Endodermal cell (in vitro differentiated cells): ENCODE data around the gene SORL1. TPM values are rescaled to one million over a fixed set of nuclear protein-coding genes. Genes with fewer than 3 reads are reported as not detected.
A peak's percentile ranks its signal among the peaks of the same experiment; 100 is the strongest.

ENCODE experiments used
- DNase-seq: peaks from one replicate; pipeline ENCODE4 v3.0.0-alpha.2; 2017
- H3K27ac ChIP-seq: 2 replicates; pipeline ENCODE4 v1.5.1; 2013; ENCODE audit warnings: mild to moderate bottlenecking, low read depth, low read length, moderate library complexity
- H3K27me3 ChIP-seq: 2 replicates; pipeline ENCODE4 v1.6.1; 2013; ENCODE audit warnings: mild to moderate bottlenecking, low read length, moderate library complexity; ENCODE audit not compliant: insufficient read depth, control insufficient read depth, poor library complexity, severe bottlenecking
- H3K36me3 ChIP-seq: 2 replicates; pipeline ENCODE4 v1.7.0; 2013; ENCODE audit warnings: mild to moderate bottlenecking, low read length, moderate library complexity; ENCODE audit not compliant: control insufficient read depth, insufficient read depth
- H3K4me1 ChIP-seq: one replicate; pipeline ENCODE4 v1.7.0; 2013; ENCODE audit warnings: low read length; ENCODE audit not compliant: control insufficient read depth, insufficient read depth
- H3K4me3 ChIP-seq: 2 replicates; pipeline ENCODE4 v1.5.1; 2013; ENCODE audit warnings: mild to moderate bottlenecking, low read length, moderate library complexity
- H3K9ac ChIP-seq: 2 replicates; pipeline ENCODE4 v1.6.1; 2013; ENCODE audit warnings: mild to moderate bottlenecking, low read length, moderate library complexity; ENCODE audit not compliant: poor library complexity, severe bottlenecking; ENCODE audit errors: extremely low read depth
- H3K9me3 ChIP-seq: 2 replicates; pipeline ENCODE4 v1.6.1; 2013; ENCODE audit warnings: mild to moderate bottlenecking, low read length, moderate library complexity; ENCODE audit not compliant: control insufficient read depth
- H3K27ac Mint-ChIP-seq: 2 replicates; pipeline ENCODE4 v1.8.0; 2020; ENCODE audit warnings: mixed read lengths
- H3K27me3 Mint-ChIP-seq: 2 replicates; pipeline ENCODE4 v1.8.0; 2021; ENCODE audit warnings: mild to moderate bottlenecking, mixed read lengths; ENCODE audit not compliant: insufficient read depth
- H3K36me3 Mint-ChIP-seq: 2 replicates; pipeline ENCODE4 v1.8.0; 2020; ENCODE audit warnings: low read depth, mixed read lengths
- H3K4me1 Mint-ChIP-seq: 2 replicates; pipeline ENCODE4 v1.8.0; 2020; ENCODE audit warnings: mixed read lengths
- H3K4me3 Mint-ChIP-seq: 2 replicates; pipeline ENCODE4 v1.8.0; 2020; ENCODE audit warnings: mild to moderate bottlenecking, moderate library complexity, mixed read lengths
- H3K9me3 Mint-ChIP-seq: 2 replicates; pipeline ENCODE4 v1.8.0; 2020; ENCODE audit warnings: mild to moderate bottlenecking, mixed read lengths
- CTCF ChIP-seq: fragments of 200-600 bp; sonication (generic); conservative IDR thresholded peaks from 2 replicates; pipeline ENCODE4 v1.5.0; 2021; ENCODE audit warnings: antibody characterized with exemption, mild to moderate bottlenecking
- WGBS, 2 experiments: methylation state at CpG; one replicate each; pipeline versions ENCODE4 v1.1.5 to v1.1.7; 2013; ENCODE audit warnings: missing lambda C conversion rate in 2 of 2, mixed read lengths in 1 of 2; ENCODE audit not compliant: insufficient coverage in 1 of 2, insufficient read length in 1 of 2; 5-methylcytosine and 5-hydroxymethylcytosine counted together
- total RNA-seq, 2 donors: library from RNA; stranded (reverse); fragmentation: NEBNext Ultra II Directional in 1 of 2; extraction: Animal tissue kit (Norgen Biotek cat#: 25700) in 1 of 2; gene quantifications; 2 replicates in 1 of 2; 3 replicates in 1 of 2; pipeline ENCODE4 v1.2.1, GENCODE V29; 2021

Gene SORL1
- total RNA-seq, 2 donors from 2014 or later, result 56.4 to 57.5 TPM

DNA sequence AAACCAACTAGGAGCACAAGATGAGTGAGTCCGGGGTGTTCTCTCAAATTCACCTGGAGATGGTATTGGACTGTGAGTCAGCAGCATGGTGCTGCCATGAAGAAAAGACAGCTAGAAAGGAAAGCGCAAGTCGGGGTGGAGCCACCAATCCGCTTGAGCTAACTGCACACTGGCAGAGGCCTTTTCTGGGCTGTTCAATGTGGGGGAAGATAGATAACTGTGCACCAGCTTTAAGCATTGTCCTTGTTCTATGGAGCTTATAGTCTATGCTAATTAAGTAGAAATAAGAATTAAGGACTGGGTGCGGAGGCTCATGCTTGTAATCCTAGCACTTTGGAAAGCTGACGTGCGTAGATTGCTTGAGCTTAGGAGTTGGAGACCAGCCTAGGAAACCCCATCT, 22.6 kb downstream of the SORL1 start:
- H3K4me3 Mint-ChIP-seq, result no peak overlapping the region
- peaks cover 28% of the 10 kb centered on the region for H3K4me1 Mint-ChIP-seq
- H3K27ac Mint-ChIP-seq, result no peak overlapping the region
- Histone ChIP-seq H3K4me3 (no peak overlapping the region), H3K36me3 (peaks cover 4% of the 10 kb centered on the region), H3K27me3 (no peaks in the 10 kb centered on the region), H3K9ac (no peak overlapping the region), H3K27ac (no peak overlapping the region), H3K9me3 (no peaks in the 10 kb centered on the region), H3K4me1 (peaks cover 9% of the 10 kb centered on the region)
- H3K9me3 Mint-ChIP-seq, result no peaks in the 10 kb centered on the region
- peaks cover 9% of the 10 kb centered on the region for H3K36me3 Mint-ChIP-seq
- no peaks in the 10 kb centered on the region for H3K27me3 Mint-ChIP-seq
- no peak for DNase-seq
- WGBS, 2 experiments, result 95 to 98% methylated on average over 6 to 7 of the region's 7 CpGs
- TF ChIP-seq CTCF, result no peak

GRCh38 chr11:121476379-121477032, 24.4 kb downstream of the SORL1 start:
- H3K9ac ChIP-seq, result no peak overlapping the region
- no peak overlapping the region for H3K27ac ChIP-seq
- no peak for TF ChIP-seq CTCF
- no peaks in the 10 kb centered on the region for H3K27me3 ChIP-seq
- Mint-ChIP-seq H3K36me3 (peaks cover 1% of the 10 kb centered on the region), H3K4me1 (peaks cover 31% of the 10 kb centered on the region), H3K9me3 (no peaks in the 10 kb centered on the region), H3K27ac (no peak overlapping the region), H3K27me3 (no peaks in the 10 kb centered on the region), H3K4me3 (no peak overlapping the region)
- peaks cover 10% of the 10 kb centered on the region for H3K4me1 ChIP-seq
- H3K4me3 ChIP-seq, result no peak overlapping the region
- no peaks in the 10 kb centered on the region for H3K36me3 ChIP-seq
- DNase-seq, result no peak
- H3K9me3 ChIP-seq, result no peaks in the 10 kb centered on the region
- WGBS, 2 experiments, result 92 to 93% methylated on average over 4 of the region's 5 CpGs

DNA sequence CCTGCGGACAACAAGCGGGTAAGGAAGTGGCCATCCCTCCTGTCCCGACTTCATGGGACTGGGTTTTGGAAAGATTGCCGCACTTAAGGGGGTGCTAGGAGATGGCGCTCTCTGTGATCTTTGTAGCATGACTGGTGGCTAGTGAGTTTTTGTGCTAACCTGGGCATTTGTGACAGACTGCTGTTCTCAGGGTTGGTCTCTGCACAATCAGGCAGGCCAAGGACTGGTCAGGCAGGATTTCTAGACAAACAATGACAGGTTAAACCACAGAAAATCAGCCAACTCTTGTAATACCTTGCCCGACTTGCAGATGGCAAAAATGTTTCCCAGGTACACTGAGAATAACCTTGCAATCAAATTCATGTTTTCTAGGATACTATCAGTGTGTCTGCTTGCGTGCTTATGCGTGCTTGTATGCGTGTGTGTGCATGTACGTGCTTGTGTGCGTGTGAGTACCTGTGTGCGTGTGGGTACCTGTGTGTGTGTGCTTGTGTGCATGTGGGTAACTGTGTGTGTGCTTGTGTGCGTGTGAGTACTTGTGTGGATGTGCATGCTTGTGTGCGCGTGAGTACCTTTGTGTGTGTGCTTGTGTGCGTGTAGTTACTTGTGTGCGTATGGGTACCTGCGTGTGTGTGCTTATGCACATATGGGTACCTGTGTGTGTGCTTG, 26.2 kb downstream of the SORL1 start:
- DNase-seq, result no peak
- peaks cover 1% of the 10 kb centered on the region for H3K36me3 Mint-ChIP-seq
- H3K4me3 Mint-ChIP-seq, result peak overlapping the region; percentile 22
- H3K27me3 ChIP-seq, result no peaks in the 10 kb centered on the region
- H3K4me1 ChIP-seq, result peaks cover 10% of the 10 kb centered on the region
- no peaks in the 10 kb centered on the region for H3K9me3 ChIP-seq
- H3K36me3 ChIP-seq, result no peaks in the 10 kb centered on the region
- no peaks in the 10 kb centered on the region for H3K27me3 Mint-ChIP-seq
- H3K27ac ChIP-seq, result no peak overlapping the region
- no peak for TF ChIP-seq CTCF
- H3K4me3 ChIP-seq, result no peak overlapping the region
- H3K27ac Mint-ChIP-seq, result peak overlapping the region; percentile 81
- H3K4me1 Mint-ChIP-seq, result peaks cover 37% of the 10 kb centered on the region
- no peaks in the 10 kb centered on the region for H3K9me3 Mint-ChIP-seq
- no peak overlapping the region for H3K9ac ChIP-seq
- 96 to 98% methylated on average over 7 to 18 of the region's 18 CpGs for WGBS, 2 experiments
